ENCODE results near the gene KLHL29.

Gene KLHL29

DNA sequence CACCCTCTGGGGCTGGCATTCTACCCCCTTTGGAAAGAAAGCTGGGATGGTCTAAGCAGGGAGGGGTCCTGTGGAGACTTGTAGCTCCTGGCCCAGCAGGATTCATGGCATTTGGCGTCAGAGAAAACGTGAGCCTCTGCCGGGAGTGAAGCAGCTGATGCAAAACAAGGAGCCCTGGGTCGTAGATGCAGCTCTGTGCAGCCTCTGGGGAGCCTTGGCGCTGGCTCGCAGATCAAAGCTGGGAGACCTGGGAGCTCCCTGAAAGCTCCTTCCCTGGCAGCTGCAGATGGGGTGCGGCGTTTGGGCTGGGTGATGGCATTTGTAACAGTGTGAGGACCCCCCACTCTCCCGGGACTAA lies 148.3 kb downstream of the KLHL29 start:
- Histone ChIP-seq H3K4me3 (ENCODE audit: low read length) (no peak overlapping the region), H3K27me3 (ENCODE audit: control insufficient read depth, insufficient read depth, low read length) (no peaks in the 10 kb centered on the region), H3K27ac (ENCODE audit: low read depth, low read length) (peak overlapping the region; percentile 82), H3K4me1 (ENCODE audit: control insufficient read depth, insufficient read depth, low read length) (peaks cover 21% of the 10 kb centered on the region), H3K9ac (ENCODE audit: low read length) (no peak overlapping the region), H3K36me3 (ENCODE audit: control insufficient read depth, insufficient read depth, low read length) (no peaks in the 10 kb centered on the region)

DNA sequence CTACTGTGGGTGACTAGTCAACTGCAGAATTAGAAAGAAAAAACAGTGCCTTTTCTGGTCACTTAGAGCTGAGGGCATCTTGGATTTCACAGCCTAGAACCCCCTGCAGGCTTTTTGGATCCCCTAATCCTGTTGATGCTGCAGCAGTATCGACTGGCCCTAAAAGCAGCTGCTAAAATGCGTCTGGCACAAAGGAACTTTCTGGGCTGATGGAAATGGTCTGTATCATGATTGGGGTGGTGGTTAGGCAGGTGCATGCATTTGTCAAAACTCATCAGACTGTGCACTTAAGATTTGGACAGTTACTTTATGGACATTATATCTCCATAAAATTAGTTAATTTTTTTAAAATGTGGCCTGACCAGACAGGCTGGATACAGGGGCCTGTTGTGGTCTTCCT lies 149.8 kb downstream of the KLHL29 start:
- no peak overlapping the region for H3K27ac ChIP-seq (ENCODE audit: low read depth, low read length)

DNA sequence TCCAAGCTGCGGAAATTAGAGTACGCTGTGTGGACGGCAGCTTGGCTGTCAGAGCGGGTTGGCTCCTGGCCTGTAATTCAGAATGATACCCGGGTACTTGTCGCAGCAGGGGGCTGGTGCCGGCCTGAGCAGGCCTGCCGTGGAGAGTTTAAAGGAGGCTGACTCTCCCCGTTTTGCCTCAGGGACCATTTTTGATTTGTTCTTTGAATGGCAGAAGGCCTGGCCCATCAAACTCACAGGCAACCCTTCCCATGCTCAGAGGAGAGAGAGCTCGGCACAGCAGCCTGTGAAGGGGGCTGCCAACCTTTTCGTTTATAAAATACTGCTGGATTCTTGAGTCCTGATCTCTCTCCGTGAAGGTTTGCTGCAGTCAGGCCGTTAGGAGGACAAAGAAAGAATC lies 151.3 kb downstream of the KLHL29 start:
- Histone ChIP-seq H3K27me3 (ENCODE audit: control insufficient read depth, insufficient read depth, low read length) (no peaks in the 10 kb centered on the region), H3K27ac (ENCODE audit: low read depth, low read length) (no peak overlapping the region), H3K4me1 (ENCODE audit: control insufficient read depth, insufficient read depth, low read length) (peaks cover 24% of the 10 kb centered on the region), H3K36me3 (ENCODE audit: control insufficient read depth, insufficient read depth, low read length) (no peaks in the 10 kb centered on the region), H3K4me3 (ENCODE audit: low read length) (no peak overlapping the region), H3K9ac (ENCODE audit: low read length) (no peak overlapping the region)

More for the DNA sequence above, 149.8 kb downstream of the KLHL29 start:
- H3K9ac ChIP-seq (ENCODE audit: low read length): no peak overlapping the region
- no peak overlapping the region for H3K4me3 ChIP-seq (ENCODE audit: low read length)
- no peaks in the 10 kb centered on the region for H3K27me3 ChIP-seq (ENCODE audit: control insufficient read depth, insufficient read depth, low read length)
- H3K36me3 ChIP-seq (ENCODE audit: control insufficient read depth, insufficient read depth, low read length): no peaks in the 10 kb centered on the region
- H3K4me1 ChIP-seq (ENCODE audit: control insufficient read depth, insufficient read depth, low read length): peaks cover 21% of the 10 kb centered on the region

DNA sequence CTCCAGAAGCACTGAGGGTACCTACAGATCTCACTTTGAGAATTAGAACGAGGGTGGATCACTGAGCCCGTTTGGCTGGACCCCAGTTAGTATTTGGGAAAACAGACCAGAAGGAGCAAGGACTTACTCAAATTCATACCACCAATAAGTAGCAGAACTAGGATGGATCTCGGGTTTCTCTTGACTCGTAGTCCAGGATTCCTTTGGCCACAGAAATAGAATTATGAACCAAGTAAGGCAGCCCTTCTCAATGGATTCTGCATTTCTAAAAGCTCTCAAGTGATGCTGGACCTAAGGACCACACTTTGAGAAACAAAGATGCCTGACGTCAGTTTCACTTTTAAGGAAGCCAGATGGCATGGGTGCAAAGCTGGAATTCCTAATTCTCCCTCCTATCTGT lies 153.0 kb downstream of the KLHL29 start:
- Histone ChIP-seq H3K27ac (ENCODE audit: low read depth, low read length) (no peak overlapping the region), H3K4me3 (ENCODE audit: low read length) (no peak overlapping the region), H3K9ac (ENCODE audit: low read length) (no peak overlapping the region), H3K4me1 (ENCODE audit: control insufficient read depth, insufficient read depth, low read length) (peaks cover 18% of the 10 kb centered on the region), H3K36me3 (ENCODE audit: control insufficient read depth, insufficient read depth, low read length) (no peaks in the 10 kb centered on the region), H3K27me3 (ENCODE audit: control insufficient read depth, insufficient read depth, low read length) (no peaks in the 10 kb centered on the region)

DNA sequence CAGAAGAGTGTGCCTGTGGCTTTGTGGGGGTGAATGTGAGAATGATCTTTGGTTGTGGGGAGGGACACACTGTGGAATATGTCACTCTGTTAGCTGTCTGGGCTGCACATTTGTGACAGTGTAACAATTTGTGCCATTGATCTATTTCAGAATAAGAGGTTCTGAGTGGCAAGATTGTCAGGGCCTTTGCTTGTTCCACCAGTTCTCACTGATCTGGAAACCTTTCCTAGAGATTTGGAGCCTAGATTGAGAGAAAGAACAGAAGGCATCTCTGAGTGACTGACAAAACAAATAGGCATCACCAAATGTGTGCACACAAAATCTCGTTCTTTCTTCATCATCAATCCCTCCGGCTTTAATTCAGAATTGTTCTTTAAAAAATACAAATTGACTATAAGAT lies 153.6 kb downstream of the KLHL29 start:
- Histone ChIP-seq H3K4me3 (ENCODE audit: low read length) (no peak overlapping the region), H3K36me3 (ENCODE audit: control insufficient read depth, insufficient read depth, low read length) (no peaks in the 10 kb centered on the region), H3K27me3 (ENCODE audit: control insufficient read depth, insufficient read depth, low read length) (no peaks in the 10 kb centered on the region), H3K4me1 (ENCODE audit: control insufficient read depth, insufficient read depth, low read length) (peaks cover 13% of the 10 kb centered on the region), H3K27ac (ENCODE audit: low read depth, low read length) (no peak overlapping the region), H3K9ac (ENCODE audit: low read length) (no peak overlapping the region)

DNA sequence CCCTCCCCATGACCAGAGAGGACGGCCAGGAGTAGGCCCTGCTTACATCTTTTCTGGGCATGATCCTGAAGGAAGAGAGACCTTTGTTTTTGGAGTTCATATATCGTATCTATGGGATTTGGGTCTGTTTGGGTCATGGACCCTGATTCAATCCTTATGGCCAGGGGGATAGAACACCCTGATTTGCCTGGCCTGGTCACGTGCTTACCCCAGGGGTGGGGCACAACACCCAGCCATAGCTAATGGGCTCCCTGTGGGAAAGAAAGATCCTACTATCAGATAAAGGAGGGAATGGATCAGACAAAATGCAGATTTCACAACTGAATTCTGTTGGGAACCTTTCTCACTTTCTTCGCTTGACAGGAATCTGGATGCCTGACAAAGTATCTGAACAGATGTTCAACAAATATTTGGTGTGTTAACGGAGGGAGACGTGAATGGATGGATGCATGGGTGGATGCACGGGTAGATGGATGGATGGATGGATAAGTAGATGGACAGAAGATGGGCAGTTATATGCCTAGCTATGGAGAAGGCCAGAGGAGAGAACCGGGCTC lies 155.9 kb downstream of the KLHL29 start:
- no peaks in the 10 kb centered on the region for H3K36me3 ChIP-seq (ENCODE audit: control insufficient read depth, insufficient read depth, low read length)
- no peak overlapping the region for H3K4me3 ChIP-seq (ENCODE audit: low read length)
- H3K9ac ChIP-seq (ENCODE audit: low read length): no peak overlapping the region
- H3K27me3 ChIP-seq (ENCODE audit: control insufficient read depth, insufficient read depth, low read length): no peaks in the 10 kb centered on the region
- peaks cover 12% of the 10 kb centered on the region for H3K4me1 ChIP-seq (ENCODE audit: control insufficient read depth, insufficient read depth, low read length)
- no peak overlapping the region for H3K27ac ChIP-seq (ENCODE audit: low read depth, low read length)

DNA sequence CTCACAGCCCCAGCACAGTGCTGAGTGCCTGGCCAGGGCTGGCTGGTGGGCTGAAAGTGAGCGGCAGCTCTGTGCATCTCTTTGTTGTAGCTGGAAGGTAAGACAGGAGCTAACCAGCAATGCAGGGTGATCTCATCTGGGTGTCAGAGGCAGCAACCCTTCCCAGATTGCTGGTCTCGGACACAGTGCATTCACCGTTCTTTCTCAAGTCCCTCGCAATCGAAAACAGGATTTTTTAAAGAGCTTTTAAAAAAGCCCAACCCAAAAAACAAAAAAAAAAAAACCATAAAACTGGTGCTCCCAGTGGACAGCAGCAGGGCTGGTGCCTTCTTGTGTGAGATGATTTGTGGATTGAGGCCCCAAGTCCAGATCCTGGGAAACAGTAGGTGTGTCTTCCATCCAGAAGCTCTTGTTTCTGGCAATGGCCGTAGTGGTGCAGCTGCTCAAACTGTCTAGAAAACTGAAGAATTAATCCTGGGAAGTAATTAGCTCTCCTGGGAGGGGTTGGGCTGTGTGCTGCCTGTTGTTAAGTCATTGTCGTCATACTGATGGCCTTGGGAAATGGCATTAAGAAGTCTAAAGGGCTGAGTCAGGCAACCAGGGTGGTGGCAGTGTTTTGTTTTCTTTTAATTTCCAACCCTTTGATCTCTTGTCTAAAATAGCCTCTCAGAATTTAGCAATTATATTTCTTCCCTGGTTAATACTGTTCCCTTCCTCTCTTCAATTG lies 156.7 kb downstream of the KLHL29 start:
- Histone ChIP-seq H3K4me1 (ENCODE audit: control insufficient read depth, insufficient read depth, low read length) (peaks cover 12% of the 10 kb centered on the region), H3K27ac (ENCODE audit: low read depth, low read length) (peak overlapping the region; percentile 53), H3K27me3 (ENCODE audit: control insufficient read depth, insufficient read depth, low read length) (no peaks in the 10 kb centered on the region), H3K9ac (ENCODE audit: low read length) (no peak overlapping the region), H3K4me3 (ENCODE audit: low read length) (no peak overlapping the region), H3K36me3 (ENCODE audit: control insufficient read depth, insufficient read depth, low read length) (no peaks in the 10 kb centered on the region)

DNA sequence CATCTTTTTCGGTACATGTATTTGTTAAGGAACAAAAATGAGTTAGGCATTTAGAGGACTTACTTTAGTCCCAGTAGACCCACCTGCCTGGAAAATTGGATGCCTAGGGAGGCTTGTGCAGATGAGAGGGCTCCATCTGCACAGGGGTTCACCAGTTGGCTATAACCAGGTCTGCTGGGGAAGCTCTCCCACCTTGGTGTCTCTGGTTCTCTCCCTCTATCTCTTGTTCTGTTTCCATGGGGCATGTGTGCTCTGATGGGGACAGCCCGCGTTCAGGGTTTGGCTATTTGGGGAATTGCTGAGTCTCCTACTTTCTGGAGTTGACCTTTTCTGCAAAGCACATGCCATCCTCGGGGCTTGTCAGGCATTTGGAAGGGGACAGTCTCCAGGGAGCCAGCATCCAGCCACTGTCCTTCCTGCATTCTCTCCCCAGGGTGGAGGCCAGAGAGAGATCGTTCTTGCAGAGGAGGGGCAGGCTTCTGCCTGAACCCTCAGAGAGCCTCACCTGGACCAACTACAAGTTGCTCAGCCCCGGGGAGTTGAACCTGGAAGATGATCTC lies 157.3 kb downstream of the KLHL29 start:
- Histone ChIP-seq H3K9ac (ENCODE audit: low read length) (no peak overlapping the region), H3K4me1 (ENCODE audit: control insufficient read depth, insufficient read depth, low read length) (peaks cover 12% of the 10 kb centered on the region), H3K36me3 (ENCODE audit: control insufficient read depth, insufficient read depth, low read length) (no peaks in the 10 kb centered on the region), H3K4me3 (ENCODE audit: low read length) (no peak overlapping the region), H3K27me3 (ENCODE audit: control insufficient read depth, insufficient read depth, low read length) (no peaks in the 10 kb centered on the region), H3K27ac (ENCODE audit: low read depth, low read length) (no peak overlapping the region)

DNA sequence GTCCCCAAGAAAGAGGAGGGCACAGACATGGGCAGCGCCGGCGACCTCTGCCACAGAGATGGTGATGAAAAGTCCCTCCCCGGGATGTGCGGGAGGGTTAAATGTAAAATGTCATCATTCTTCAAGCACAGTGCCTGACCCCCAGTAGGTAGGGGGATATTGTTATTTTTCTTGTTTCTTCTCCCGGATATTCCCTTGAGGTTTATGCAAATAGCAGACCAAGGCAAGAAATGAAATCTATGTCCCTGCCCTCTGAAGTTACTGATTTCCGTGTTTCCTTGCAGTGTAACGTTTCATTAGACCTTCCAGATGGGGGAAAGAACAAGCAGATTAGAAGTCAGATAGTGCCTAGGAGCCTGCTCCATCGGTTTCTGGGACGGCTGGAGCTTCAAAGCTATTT lies 158.3 kb downstream of the KLHL29 start:
- Histone ChIP-seq H3K4me3 (ENCODE audit: low read length) (no peak overlapping the region), H3K27ac (ENCODE audit: low read depth, low read length) (no peak overlapping the region), H3K27me3 (ENCODE audit: control insufficient read depth, insufficient read depth, low read length) (no peaks in the 10 kb centered on the region), H3K4me1 (ENCODE audit: control insufficient read depth, insufficient read depth, low read length) (peaks cover 12% of the 10 kb centered on the region), H3K9ac (ENCODE audit: low read length) (no peak overlapping the region), H3K36me3 (ENCODE audit: control insufficient read depth, insufficient read depth, low read length) (no peaks in the 10 kb centered on the region)

DNA sequence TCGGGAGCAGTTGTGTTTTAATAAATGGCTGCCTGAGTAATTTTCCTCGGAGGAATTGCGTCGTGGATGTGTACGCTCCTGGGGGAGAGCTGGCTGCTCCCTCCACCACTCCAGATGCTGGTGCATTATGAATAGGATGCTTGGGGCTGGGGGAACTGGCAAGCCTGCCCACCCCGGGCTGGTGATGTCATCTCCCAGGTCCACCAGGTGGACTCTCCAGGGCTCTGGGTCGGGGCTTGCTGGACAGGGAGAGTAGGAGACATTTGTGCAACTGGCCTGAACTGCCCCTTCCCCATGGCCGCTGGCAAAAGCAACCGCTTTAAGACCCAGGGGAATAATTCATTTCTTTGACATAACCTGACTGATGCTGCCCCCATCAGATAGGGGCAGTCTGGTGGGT lies 158.7 kb downstream of the KLHL29 start:
- H3K36me3 ChIP-seq (ENCODE audit: control insufficient read depth, insufficient read depth, low read length): no peaks in the 10 kb centered on the region
- H3K4me1 ChIP-seq (ENCODE audit: control insufficient read depth, insufficient read depth, low read length): peaks cover 12% of the 10 kb centered on the region
- H3K27ac ChIP-seq (ENCODE audit: low read depth, low read length): no peak overlapping the region
- H3K4me3 ChIP-seq (ENCODE audit: low read length): no peak overlapping the region
- no peak overlapping the region for H3K9ac ChIP-seq (ENCODE audit: low read length)
- no peaks in the 10 kb centered on the region for H3K27me3 ChIP-seq (ENCODE audit: control insufficient read depth, insufficient read depth, low read length)

DNA sequence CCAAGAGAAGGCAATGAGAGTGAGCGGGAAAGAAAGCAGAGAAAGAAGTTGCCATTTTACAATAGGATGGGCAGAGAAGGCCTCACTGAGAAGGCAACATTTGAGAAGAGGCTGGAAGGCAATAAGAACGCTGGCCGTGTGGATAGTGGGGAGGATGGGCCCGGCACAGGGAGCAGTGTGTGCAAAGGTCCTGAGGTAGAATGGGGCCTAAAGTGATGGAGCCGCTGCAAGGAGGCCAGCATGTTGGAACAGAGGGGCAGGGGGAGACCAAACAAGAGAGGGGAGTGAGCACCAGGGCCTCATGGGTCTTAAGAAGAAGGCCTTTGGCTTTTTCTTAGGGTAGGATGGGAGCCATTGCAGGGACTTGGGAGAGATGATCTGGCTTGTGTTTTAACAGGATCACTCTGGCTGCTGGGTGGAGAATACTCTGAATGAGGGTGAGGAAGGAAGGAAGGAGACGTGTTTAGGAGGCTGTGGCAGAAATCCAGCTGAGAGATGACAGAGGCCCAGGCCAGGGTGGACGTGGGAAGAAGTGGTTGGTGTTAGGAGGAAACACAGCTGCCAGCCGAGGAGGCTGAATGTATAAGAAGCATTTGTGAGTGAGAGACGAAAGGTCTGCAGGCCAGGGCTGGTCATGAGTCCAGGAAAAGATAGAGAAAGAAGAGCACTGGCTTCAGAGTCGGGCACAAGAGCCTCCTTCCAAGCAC lies 159.8 kb downstream of the KLHL29 start:
- Histone ChIP-seq H3K27me3 (ENCODE audit: control insufficient read depth, insufficient read depth, low read length) (no peaks in the 10 kb centered on the region), H3K9ac (ENCODE audit: low read length) (no peak overlapping the region), H3K36me3 (ENCODE audit: control insufficient read depth, insufficient read depth, low read length) (no peaks in the 10 kb centered on the region), H3K27ac (ENCODE audit: low read depth, low read length) (no peak overlapping the region), H3K4me3 (ENCODE audit: low read length) (no peak overlapping the region), H3K4me1 (ENCODE audit: control insufficient read depth, insufficient read depth, low read length) (peaks cover 15% of the 10 kb centered on the region)

DNA sequence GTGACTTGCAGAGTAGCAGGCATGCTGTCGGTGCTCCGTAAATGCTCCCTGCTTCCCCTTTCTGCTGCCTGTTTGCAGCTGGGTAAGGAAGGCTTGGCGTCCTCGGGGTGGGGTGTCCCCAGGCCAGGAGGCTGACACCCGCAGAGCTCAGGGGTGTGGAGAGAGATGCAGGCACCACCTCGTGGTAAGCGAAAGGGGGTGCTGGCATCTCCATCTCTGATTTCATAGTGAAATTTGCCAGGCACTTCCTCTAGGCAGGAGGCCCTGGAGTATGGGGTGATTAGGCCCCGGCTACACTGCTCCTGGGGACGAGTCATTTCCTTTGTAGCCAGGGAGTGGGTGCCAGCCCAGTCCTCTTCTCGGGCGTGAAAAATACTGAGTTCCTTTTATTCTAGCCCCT lies 160.4 kb downstream of the KLHL29 start:
- Histone ChIP-seq H3K27ac (ENCODE audit: low read depth, low read length) (peak overlapping the region; percentile 33), H3K9ac (ENCODE audit: low read length) (no peak overlapping the region)

More for the DNA sequence above, 160.4 kb downstream of the KLHL29 start:
- Histone ChIP-seq H3K4me3 (ENCODE audit: low read length) (no peak overlapping the region), H3K27me3 (ENCODE audit: control insufficient read depth, insufficient read depth, low read length) (no peaks in the 10 kb centered on the region), H3K36me3 (ENCODE audit: control insufficient read depth, insufficient read depth, low read length) (no peaks in the 10 kb centered on the region), H3K4me1 (ENCODE audit: control insufficient read depth, insufficient read depth, low read length) (peaks cover 15% of the 10 kb centered on the region)
